Mesothelial cell of epicardium (in vitro differentiated cells): Measurements from ENCODE around the gene LYRM9. TPM values are rescaled to one million over a fixed set of nuclear protein-coding genes. Genes with fewer than 3 reads are reported as not detected.
"Not testable (repeated sequence)": the region's sequence is repeated elsewhere in the genome, so short reads cannot be mapped to it uniquely, and the experiment has no call there.

Experiments used
- DNase-seq, 2 experiments: peaks; one replicate each; pipeline ENCODE4 v3.0.0; 2021; ENCODE audit warnings: low spot score in 2 of 2; ENCODE audit not compliant: unreplicated experiment in 2 of 2
- H3K27ac Mint-ChIP-seq: 2 replicates; pipeline ENCODE4 v1.8.0; 2021; ENCODE audit warnings: mixed read lengths
- H3K27me3 Mint-ChIP-seq: 2 replicates; pipeline ENCODE4 v1.8.0; 2021; ENCODE audit warnings: low read depth, mixed read lengths
- H3K36me3 Mint-ChIP-seq: 2 replicates; pipeline ENCODE4 v1.8.0; 2021; ENCODE audit warnings: mixed read lengths
- H3K4me1 Mint-ChIP-seq: 2 replicates; pipeline ENCODE4 v1.8.0; 2021; ENCODE audit warnings: mixed read lengths
- H3K4me3 Mint-ChIP-seq: 2 replicates; pipeline ENCODE4 v1.8.0; 2021; ENCODE audit warnings: mild to moderate bottlenecking, moderate library complexity, mixed read lengths
- H3K9me3 Mint-ChIP-seq: 2 replicates; pipeline ENCODE4 v1.8.0; 2021; ENCODE audit warnings: mixed read lengths
- total RNA-seq: library from RNA; stranded (reverse); gene quantifications from 3 replicates; pipeline ENCODE4 v1.2.1, GENCODE V29; 2021
- TF ChIP-seq, protein P1 (sequence below): fragments of 200-600 bp; sonication (generic); IDR thresholded peaks from one replicate; pipeline ENCODE4 v1.5.0; 2021; ENCODE audit warnings: antibody characterized with exemption; ENCODE audit not compliant: unreplicated experiment

The LYRM9 gene
- total RNA-seq, 1 donor from 2014 or later = 26.6 TPM

GRCh38 chr17:27840688-27841087 is 52.5 kb downstream of the LYRM9 start:
- no peaks in the 10 kb centered on the region for H3K4me1 Mint-ChIP-seq
- no peak overlapping the region for H3K27ac Mint-ChIP-seq
- peaks cover 1% of the 10 kb centered on the region for H3K27me3 Mint-ChIP-seq
- no peaks in the 10 kb centered on the region for H3K36me3 Mint-ChIP-seq
- H3K9me3 Mint-ChIP-seq = no peaks in the 10 kb centered on the region
- TF ChIP-seq, protein P1, sequence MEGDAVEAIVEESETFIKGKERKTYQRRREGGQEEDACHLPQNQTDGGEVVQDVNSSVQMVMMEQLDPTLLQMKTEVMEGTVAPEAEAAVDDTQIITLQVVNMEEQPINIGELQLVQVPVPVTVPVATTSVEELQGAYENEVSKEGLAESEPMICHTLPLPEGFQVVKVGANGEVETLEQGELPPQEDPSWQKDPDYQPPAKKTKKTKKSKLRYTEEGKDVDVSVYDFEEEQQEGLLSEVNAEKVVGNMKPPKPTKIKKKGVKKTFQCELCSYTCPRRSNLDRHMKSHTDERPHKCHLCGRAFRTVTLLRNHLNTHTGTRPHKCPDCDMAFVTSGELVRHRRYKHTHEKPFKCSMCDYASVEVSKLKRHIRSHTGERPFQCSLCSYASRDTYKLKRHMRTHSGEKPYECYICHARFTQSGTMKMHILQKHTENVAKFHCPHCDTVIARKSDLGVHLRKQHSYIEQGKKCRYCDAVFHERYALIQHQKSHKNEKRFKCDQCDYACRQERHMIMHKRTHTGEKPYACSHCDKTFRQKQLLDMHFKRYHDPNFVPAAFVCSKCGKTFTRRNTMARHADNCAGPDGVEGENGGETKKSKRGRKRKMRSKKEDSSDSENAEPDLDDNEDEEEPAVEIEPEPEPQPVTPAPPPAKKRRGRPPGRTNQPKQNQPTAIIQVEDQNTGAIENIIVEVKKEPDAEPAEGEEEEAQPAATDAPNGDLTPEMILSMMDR = no peak
- no peak overlapping the region for H3K4me3 Mint-ChIP-seq
- no peak for DNase-seq

- H3K27me3 Mint-ChIP-seq = not testable (repeated sequence)
These were observed 52.8 kb downstream of the LYRM9 start for GRCh38 chr17:27840406-27840678.

GRCh38 chr17:27839571-27840405 is 53.4 kb downstream of the LYRM9 start:
- H3K36me3 Mint-ChIP-seq, H3K4me1 Mint-ChIP-seq, H3K27ac Mint-ChIP-seq, H3K4me3 Mint-ChIP-seq, H3K9me3 Mint-ChIP-seq, DNase-seq, H3K27me3 Mint-ChIP-seq: not testable (repeated sequence)

More at GRCh38 chr17:27840406-27840678, 52.8 kb downstream of the LYRM9 start:
- H3K36me3 Mint-ChIP-seq, H3K4me3 Mint-ChIP-seq, DNase-seq, H3K9me3 Mint-ChIP-seq, H3K4me1 Mint-ChIP-seq, H3K27ac Mint-ChIP-seq: not testable (repeated sequence)

DNA sequence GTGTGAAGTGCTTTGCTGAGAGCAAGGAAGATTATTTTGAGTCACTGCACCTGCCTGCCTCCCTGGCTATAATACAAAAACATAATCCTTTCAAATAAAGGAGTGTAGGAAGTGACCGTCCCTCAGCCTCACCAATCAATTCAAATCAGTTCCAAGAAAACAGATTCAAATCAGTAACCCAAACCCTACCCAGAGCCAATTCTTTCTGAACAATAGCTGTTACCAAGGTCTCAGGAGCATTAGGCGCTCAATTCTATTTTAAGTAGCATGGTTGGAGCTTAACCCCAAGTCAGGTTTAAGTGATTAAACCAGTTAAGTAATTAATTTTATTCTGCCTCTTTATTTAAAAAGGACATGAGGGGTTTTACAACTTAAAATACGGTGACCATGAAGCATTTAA is 54.6 kb downstream of the LYRM9 start:
- H3K4me1 Mint-ChIP-seq, H3K27ac Mint-ChIP-seq, H3K4me3 Mint-ChIP-seq, DNase-seq, H3K36me3 Mint-ChIP-seq, H3K27me3 Mint-ChIP-seq, H3K9me3 Mint-ChIP-seq: not testable (repeated sequence)

GRCh38 chr17:27837769-27838168 is 55.4 kb downstream of the LYRM9 start:
- H3K9me3 Mint-ChIP-seq, H3K4me3 Mint-ChIP-seq, H3K27me3 Mint-ChIP-seq, H3K4me1 Mint-ChIP-seq, DNase-seq, H3K27ac Mint-ChIP-seq, H3K36me3 Mint-ChIP-seq: not testable (repeated sequence)

GRCh38 chr17:27836651-27837050 is 56.5 kb downstream of the LYRM9 start:
- Mint-ChIP-seq H3K4me1 (no peaks in the 10 kb centered on the region), H3K27ac (no peak overlapping the region), H3K36me3 (peaks cover 2% of the 10 kb centered on the region), H3K4me3 (no peak overlapping the region), H3K27me3 (peaks cover 1% of the 10 kb centered on the region), H3K9me3 (peaks cover 8% of the 10 kb centered on the region)
- TF ChIP-seq, protein P1 = no peak
- DNase-seq = no peak

DNA sequence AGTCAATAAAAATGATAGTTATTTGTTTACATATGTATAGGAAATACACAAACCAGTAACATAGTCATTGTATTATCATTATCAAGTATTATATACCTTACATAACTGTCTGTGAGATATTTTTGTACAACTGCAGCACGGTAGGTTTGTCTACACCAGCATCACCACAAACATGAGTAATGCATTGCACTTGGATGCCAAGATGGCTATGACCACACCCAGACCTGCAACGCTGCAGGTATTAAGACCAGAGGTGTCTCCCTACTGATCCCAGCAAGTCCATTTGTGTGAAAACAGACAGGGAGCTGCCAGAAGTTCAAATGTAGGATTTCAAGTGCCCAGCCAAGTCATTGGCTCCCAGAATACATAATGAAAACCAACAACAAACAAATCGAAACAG is 58.6 kb downstream of the LYRM9 start:
- no peak for DNase-seq
- H3K9me3 Mint-ChIP-seq = peaks cover 8% of the 10 kb centered on the region
- no peak overlapping the region for H3K4me3 Mint-ChIP-seq
- TF ChIP-seq, protein P1 = no peak
- H3K27ac Mint-ChIP-seq = no peak overlapping the region
- H3K36me3 Mint-ChIP-seq = peaks cover 2% of the 10 kb centered on the region
- peaks cover 1% of the 10 kb centered on the region for H3K27me3 Mint-ChIP-seq
- no peaks in the 10 kb centered on the region for H3K4me1 Mint-ChIP-seq

- H3K27ac Mint-ChIP-seq = no peak overlapping the region
- TF ChIP-seq, protein P1 = no peak
- H3K27me3 Mint-ChIP-seq = peaks cover 11% of the 10 kb centered on the region
- H3K36me3 Mint-ChIP-seq = peaks cover 2% of the 10 kb centered on the region
- H3K4me1 Mint-ChIP-seq = no peaks in the 10 kb centered on the region
- no peak for DNase-seq
- peaks cover 8% of the 10 kb centered on the region for H3K9me3 Mint-ChIP-seq
- H3K4me3 Mint-ChIP-seq = no peak overlapping the region
These were observed 60.3 kb downstream of the LYRM9 start for GRCh38 chr17:27832831-27833230.

DNA sequence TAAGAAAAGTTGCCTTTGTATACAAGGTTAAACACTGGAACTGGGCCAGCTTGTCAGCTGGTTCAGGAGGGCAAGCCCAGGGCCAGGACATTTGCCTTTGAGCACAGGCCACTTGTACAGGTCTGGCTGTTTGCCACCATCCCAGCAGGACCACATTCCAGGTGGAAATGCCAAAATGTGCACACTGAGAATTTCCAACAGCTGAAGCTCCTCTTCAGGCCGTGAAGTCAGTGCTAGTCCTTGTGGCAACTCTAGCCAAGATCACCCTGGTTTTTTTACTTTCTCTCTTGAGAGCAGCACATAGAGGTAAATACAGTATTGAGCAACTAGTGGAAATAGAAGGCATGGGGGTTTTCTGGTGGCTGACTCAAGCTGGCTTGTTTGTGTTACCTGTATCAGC is 63.3 kb downstream of the LYRM9 start:
- H3K27me3 Mint-ChIP-seq = peaks cover 15% of the 10 kb centered on the region
- not testable (repeated sequence) for H3K9me3 Mint-ChIP-seq, H3K4me1 Mint-ChIP-seq, H3K4me3 Mint-ChIP-seq, H3K27ac Mint-ChIP-seq, DNase-seq, H3K36me3 Mint-ChIP-seq

GRCh38 chr17:27829143-27829711 is 63.9 kb downstream of the LYRM9 start:
- DNase-seq, H3K9me3 Mint-ChIP-seq, H3K27ac Mint-ChIP-seq: not testable (repeated sequence)

More at GRCh38 chr17:27829143-27829711, 63.9 kb downstream of the LYRM9 start:
- not testable (repeated sequence) for H3K36me3 Mint-ChIP-seq, H3K4me1 Mint-ChIP-seq, H3K4me3 Mint-ChIP-seq
- peaks cover 15% of the 10 kb centered on the region for H3K27me3 Mint-ChIP-seq
